ENCODE measurements around the gene CAND2. TPM values are rescaled to one million over a fixed set of nuclear protein-coding genes. Genes with fewer than 3 reads are reported as not detected.

The CAND2 gene
- polyA plus RNA-seq, 1 donor from 2014 or later = 17.3 TPM

- no peak overlapping the region for H3K27ac ChIP-seq (ENCODE audit: low read length)
Observed at GRCh38 chr3:12756175-12756574, 40.3 kb upstream of the CAND2 start.

GRCh38 chr3:12756635-12757034 is 39.8 kb upstream of the CAND2 start:
- no peak overlapping the region for H3K4me2 ChIP-seq (ENCODE audit: low read length)
- no peaks in the 10 kb centered on the region for H3F3A ChIP-seq (ENCODE audit: insufficient read depth, low read length, poor library complexity, severe bottlenecking)
- no peak overlapping the region for H3K27ac ChIP-seq (ENCODE audit: low read length)
- H3K79me2 ChIP-seq (replicated peaks; ENCODE audit: insufficient read depth, low read length) = no peaks in the 10 kb centered on the region
- no peaks in the 10 kb centered on the region for H4K20me1 ChIP-seq (ENCODE audit: insufficient read depth)
- H3K9me3 ChIP-seq (ENCODE audit: low read length) = no peaks in the 10 kb centered on the region
- H2AFZ ChIP-seq (ENCODE audit: low read depth, low read length) = no peak overlapping the region
- H3K9ac ChIP-seq (ENCODE audit: low read length) = no peak overlapping the region
- H3K36me3 ChIP-seq (ENCODE audit: insufficient read depth, low read length) = no peaks in the 10 kb centered on the region
- H3K27me3 ChIP-seq (ENCODE audit: insufficient read depth, low read depth, low read length) = no peaks in the 10 kb centered on the region
- no peak overlapping the region for H3K4me3 ChIP-seq (ENCODE audit: low read length)
- TF ChIP-seq REST (IDR thresholded peaks at IDR 0.05; ENCODE audit: borderline replicate concordance) (no peak), RAD21 (conservative IDR thresholded peaks at IDR 0.05) (no peak), CTCF (IDR thresholded peaks at IDR 0.05; ENCODE audit: poor library complexity, severe bottlenecking) (no peak)
- H3K9me2 ChIP-seq (ENCODE audit: insufficient read depth, low read length) = no peaks in the 10 kb centered on the region

More at GRCh38 chr3:12756175-12756574, 40.3 kb upstream of the CAND2 start:
- Histone ChIP-seq H4K20me1 (ENCODE audit: insufficient read depth) (no peaks in the 10 kb centered on the region), H3K27me3 (ENCODE audit: insufficient read depth, low read depth, low read length) (no peaks in the 10 kb centered on the region), H3K36me3 (ENCODE audit: insufficient read depth, low read length) (no peaks in the 10 kb centered on the region), H3K79me2 (replicated peaks; ENCODE audit: insufficient read depth, low read length) (no peaks in the 10 kb centered on the region), H3K4me3 (ENCODE audit: low read length) (no peak overlapping the region), H3K9ac (ENCODE audit: low read length) (no peak overlapping the region), H2AFZ (ENCODE audit: low read depth, low read length) (no peak overlapping the region), H3K9me2 (ENCODE audit: insufficient read depth, low read length) (no peaks in the 10 kb centered on the region), H3K4me2 (ENCODE audit: low read length) (no peak overlapping the region), H3F3A (ENCODE audit: insufficient read depth, low read length, poor library complexity, severe bottlenecking) (no peaks in the 10 kb centered on the region), H3K9me3 (ENCODE audit: low read length) (no peaks in the 10 kb centered on the region)
- no peak for TF ChIP-seq SMC3 (conservative IDR thresholded peaks at IDR 0.05; ENCODE audit: poor library complexity)
- no peak for TF ChIP-seq CTCF (IDR thresholded peaks at IDR 0.05; ENCODE audit: poor library complexity, severe bottlenecking)
- TF ChIP-seq REST (IDR thresholded peaks at IDR 0.05; ENCODE audit: borderline replicate concordance) = no peak
- TF ChIP-seq TAF1 (IDR thresholded peaks at IDR 0.05; ENCODE audit: low read depth) = no peak
- TF ChIP-seq MXI1 (conservative IDR thresholded peaks at IDR 0.05; ENCODE audit: poor library complexity, severe bottlenecking) = no peak
- no peak for TF ChIP-seq POLR2AphosphoS5 (IDR thresholded peaks at IDR 0.05)
- no peak for TF ChIP-seq RAD21 (conservative IDR thresholded peaks at IDR 0.05)
- TF ChIP-seq EZH2 (IDR thresholded peaks at IDR 0.05; ENCODE audit: borderline replicate concordance, insufficient read depth, low read length, poor library complexity, severe bottlenecking) = no peak
- TF ChIP-seq EP300 (conservative IDR thresholded peaks at IDR 0.05; ENCODE audit: poor library complexity, severe bottlenecking) = no peak

Data from neural cell (in vitro differentiated cells).